H1 (cell line): ENCODE measurements around the gene KSR2. TPM values are rescaled to one million over a fixed set of nuclear protein-coding genes. Genes with fewer than 3 reads are reported as not detected.

ENCODE experiments used
- CTCF ChIA-PET: fragments of 300-600 bp; sonication (Branson Sonifier 250); formaldehyde crosslinking; loops from one replicate; lab custom pipeline; 2021; ENCODE audit not compliant: partially characterized antibody; lab: Charles Lee
- POLR2A ChIA-PET: fragments of 300-600 bp; sonication (Branson Sonifier 250); formaldehyde crosslinking; loops from one replicate; lab custom pipeline; 2021; ENCODE audit warnings: inconsistent platforms; ENCODE audit not compliant: partially characterized antibody; lab: Charles Lee
- DNase-seq, 2 experiments: peaks; one replicate each; pipeline versions ENCODE4 v3.0.0 to v3.0.0-alpha.2; 2010 to 2022; ENCODE audit warnings: low spot score in 2 of 2, low read depth in 1 of 2, mixed read lengths in 1 of 2
- FAIRE-seq: peaks from 2 replicates; lab custom pipeline; 2011; peaks lifted over from hg19 to GRCh38; lab: Jason Lieb, UNC
- H2AFZ ChIP-seq: 2 replicates; pipeline ENCODE4 v1.8.1; 2012; ENCODE audit warnings: low read length, inconsistent platforms
- H2AK5ac ChIP-seq: 2 replicates; pipeline ENCODE4 v1.6.1; 2013; ENCODE audit warnings: low read depth, low read length
- H2BK120ac ChIP-seq: replicated peaks from 2 replicates; pipeline ENCODE3; 2013; ENCODE audit warnings: low read depth, low read length, inconsistent platforms
- H2BK12ac ChIP-seq: 2 replicates; pipeline ENCODE4 v1.6.1; 2013; ENCODE audit warnings: low read depth, low read length
- H2BK15ac ChIP-seq: 2 replicates; pipeline ENCODE4 v1.6.1; 2013; ENCODE audit warnings: low read length
- H2BK20ac ChIP-seq: 2 replicates; pipeline ENCODE4 v1.6.1; 2013; ENCODE audit warnings: low read length
- H2BK5ac ChIP-seq: 2 replicates; pipeline ENCODE4 v1.6.1; 2013; ENCODE audit warnings: low read depth, low read length
- H3K14ac ChIP-seq: 2 replicates; pipeline ENCODE4 v1.6.1; 2013; ENCODE audit warnings: inconsistent platforms; ENCODE audit not compliant: insufficient read length
- H3K18ac ChIP-seq: 2 replicates; pipeline ENCODE4 v1.6.1; 2013; ENCODE audit warnings: low read length; ENCODE audit errors: extremely low read depth
- H3K23ac ChIP-seq: 2 replicates; pipeline ENCODE4 v1.6.1; 2013; ENCODE audit warnings: inconsistent platforms; ENCODE audit not compliant: insufficient read length
- H3K23me2 ChIP-seq: 2 replicates; pipeline ENCODE4 v1.6.1; 2013; ENCODE audit warnings: low read depth, low read length
- H3K27ac ChIP-seq: 2 replicates; pipeline ENCODE4 v1.6.1; 2011; ENCODE audit warnings: low read depth, low read length, inconsistent platforms
- H3K27me3 ChIP-seq, 4 experiments: replicated peaks in 1 of 4; 1 replicate in 1 of 4; 2 replicates in 3 of 4; pipeline versions ENCODE4 v1.6.1 to v1.8.1; 2011 to 2013; ENCODE audit warnings: low read length in 3 of 4, mild to moderate bottlenecking in 3 of 4, inconsistent platforms in 2 of 4, mixed read lengths in 2 of 4, moderate library complexity in 1 of 4; ENCODE audit not compliant: control insufficient read depth in 3 of 4, insufficient read depth in 3 of 4; ENCODE audit errors: extremely low read depth in 1 of 4
- H3K36me3 ChIP-seq, 4 experiments: 2 replicates each; pipeline versions ENCODE4 v1.6.1 to v1.8.1; 2011 to 2013; ENCODE audit warnings: mild to moderate bottlenecking in 4 of 4, low read length in 3 of 4, moderate library complexity in 2 of 4, control low read depth in 1 of 4, inconsistent platforms in 1 of 4; ENCODE audit not compliant: insufficient read depth in 4 of 4, control insufficient read depth in 2 of 4
- H3K4ac ChIP-seq: replicated peaks from 2 replicates; pipeline ENCODE3; 2013; ENCODE audit warnings: low read length, low read depth, mixed read lengths, inconsistent platforms; ENCODE audit not compliant: insufficient read length
- H3K4me1 ChIP-seq, 4 experiments: replicated peaks in 1 of 4; 1 replicate in 1 of 4; 2 replicates in 3 of 4; pipeline versions ENCODE4 v1.6.1 to v1.8.1; 2011 to 2013; ENCODE audit warnings: low read length in 3 of 4, inconsistent platforms in 2 of 4, mixed read lengths in 1 of 4; ENCODE audit not compliant: insufficient read depth in 4 of 4, control insufficient read depth in 3 of 4
- H3K4me2 ChIP-seq, 2 experiments: 2 replicates each; pipeline versions ENCODE4 v1.6.1 to v1.8.1; 2011 to 2013; ENCODE audit warnings: low read depth in 2 of 2, low read length in 2 of 2, control low read depth in 1 of 2, inconsistent platforms in 1 of 2, mild to moderate bottlenecking in 1 of 2; ENCODE audit not compliant: insufficient read depth in 1 of 2
- H3K4me3 ChIP-seq, 4 experiments: fragments of 200-600, 300-600 bp in 1 of 4; sonication (generic), shearing (Covaris generic), sonication (Bioruptor Twin) in 1 of 4; 2 replicates each; pipeline versions ENCODE4 v1.5.1 to v1.8.1; 2011 to 2016; ENCODE audit warnings: low read length in 4 of 4, low read depth in 3 of 4, control low read depth in 2 of 4, inconsistent platforms in 2 of 4, mild to moderate bottlenecking in 2 of 4, mixed read lengths in 1 of 4, moderate library complexity in 1 of 4; ENCODE audit not compliant: insufficient read depth in 2 of 4; ENCODE audit errors: extremely low read depth in 1 of 4
- H3K56ac ChIP-seq: replicated peaks from 2 replicates; pipeline ENCODE3; 2013; ENCODE audit warnings: low read depth, mild to moderate bottlenecking, mixed read lengths, low read length, inconsistent platforms; ENCODE audit not compliant: insufficient read length
- H3K79me1 ChIP-seq: 2 replicates; pipeline ENCODE4 v1.6.1; 2013; ENCODE audit warnings: low read depth, low read length, control low read depth
- H3K79me2 ChIP-seq, 2 experiments: 2 replicates each; pipeline versions ENCODE4 v1.6.1 to v1.8.1; 2012 to 2013; ENCODE audit warnings: low read length in 2 of 2, mild to moderate bottlenecking in 2 of 2, inconsistent platforms in 1 of 2; ENCODE audit not compliant: insufficient read depth in 2 of 2, control insufficient read depth in 1 of 2
- H3K9ac ChIP-seq, 4 experiments: replicated peaks in 1 of 4; 1 replicate in 1 of 4; 2 replicates in 3 of 4; pipeline versions ENCODE4 v1.6.1 to v1.8.1; 2011 to 2013; ENCODE audit warnings: low read depth in 3 of 4, low read length in 3 of 4, control low read depth in 2 of 4, mild to moderate bottlenecking in 2 of 4, moderate library complexity in 2 of 4, inconsistent platforms in 1 of 4; ENCODE audit errors: extremely low read depth in 1 of 4
- H3K9me3 ChIP-seq, 2 experiments: 2 replicates each; pipeline versions ENCODE4 v1.6.1 to v1.8.1; 2012 to 2013; ENCODE audit warnings: mild to moderate bottlenecking in 2 of 2, moderate library complexity in 2 of 2, control low read depth in 1 of 2, inconsistent platforms in 1 of 2, low read depth in 1 of 2, low read length in 1 of 2, mixed read lengths in 1 of 2; ENCODE audit not compliant: insufficient read depth in 2 of 2
- H4K20me1 ChIP-seq, 2 experiments: replicated peaks in 1 of 2; 2 replicates each; pipeline versions ENCODE3 to v1.8.1; 2011 to 2013; ENCODE audit warnings: inconsistent platforms in 2 of 2, low read length in 2 of 2, mild to moderate bottlenecking in 1 of 2; ENCODE audit not compliant: insufficient read depth in 2 of 2, control insufficient read depth in 1 of 2
- H4K5ac ChIP-seq: 2 replicates; pipeline ENCODE4 v1.6.1; 2013; ENCODE audit warnings: low read length, low read depth, mixed read lengths, inconsistent platforms; ENCODE audit not compliant: insufficient read length
- H4K8ac ChIP-seq: 2 replicates; pipeline ENCODE4 v1.8.0; 2013; ENCODE audit warnings: mild to moderate bottlenecking, moderate library complexity, low read length, inconsistent platforms; ENCODE audit not compliant: insufficient read depth; ENCODE audit errors: extremely low read depth
- H4K91ac ChIP-seq: replicated peaks from 2 replicates; pipeline ENCODE3; 2013; ENCODE audit warnings: low read length, mixed read lengths, inconsistent platforms; ENCODE audit not compliant: insufficient read length
- SP1 ChIP-seq: IDR thresholded peaks from 2 replicates; pipeline ENCODE4 v1.6.1; 2011; ENCODE audit warnings: low read depth, low read length
- SUZ12 ChIP-seq: fragments of 200-600 bp; sonication (generic); IDR thresholded peaks from 2 replicates; pipeline ENCODE4 v1.6.1; 2012; ENCODE audit warnings: mild to moderate bottlenecking, inconsistent platforms, low read length, moderate library complexity, mixed read lengths
- WGBS, 2 experiments: shearing (Covaris generic) in 1 of 2; methylation state at CpG; one replicate each; pipeline versions ENCODE4 v1.1.6 to v1.1.7; 2013 to 2015; ENCODE audit warnings: low lambda C conversion rate in 2 of 2, mixed read lengths in 2 of 2, inconsistent platforms in 1 of 2, low coverage in 1 of 2, missing lambda C conversion rate in 1 of 2; ENCODE audit not compliant: insufficient replicate concordance in 2 of 2, insufficient coverage in 1 of 2, insufficient read length in 1 of 2; ENCODE audit errors: extremely low coverage in 1 of 2, missing lambda C conversion rate in 1 of 2; 5-methylcytosine and 5-hydroxymethylcytosine counted together
- polyA plus RNA-seq, 7 experiments: library from polyadenylated mRNA; depleted of rRNA in 3 of 7; stranded (reverse) in 5 of 7; unstranded in 2 of 7; fragments of >200 nt in 5 of 7; fragments of 200-250 nt in 2 of 7; gene quantifications; 1 replicate in 5 of 7; 2 replicates in 1 of 7; 4 replicates in 1 of 7; pipeline versions ENCODE4 v1.2.1 to v1.2.3, GENCODE V29; 2011 to 2013; ENCODE audit warnings: missing spikeins in 2 of 7, mixed read lengths in 2 of 7
- total RNA-seq: library from RNA; stranded (reverse); fragmentation: NEBNext Ultra II Directional; extraction: Animal tissue kit (Norgen Biotek cat#: 25700); gene quantifications from 2 replicates; pipeline ENCODE4 v1.2.1, GENCODE V29; 2021

KSR2 gene
- total and polyA plus RNA-seq, 2 of the 8 experiments (the other 6 are each of a cell fraction or from before 2014, with no cell fraction given), result 0.74 to 2.2 TPM

DNA sequence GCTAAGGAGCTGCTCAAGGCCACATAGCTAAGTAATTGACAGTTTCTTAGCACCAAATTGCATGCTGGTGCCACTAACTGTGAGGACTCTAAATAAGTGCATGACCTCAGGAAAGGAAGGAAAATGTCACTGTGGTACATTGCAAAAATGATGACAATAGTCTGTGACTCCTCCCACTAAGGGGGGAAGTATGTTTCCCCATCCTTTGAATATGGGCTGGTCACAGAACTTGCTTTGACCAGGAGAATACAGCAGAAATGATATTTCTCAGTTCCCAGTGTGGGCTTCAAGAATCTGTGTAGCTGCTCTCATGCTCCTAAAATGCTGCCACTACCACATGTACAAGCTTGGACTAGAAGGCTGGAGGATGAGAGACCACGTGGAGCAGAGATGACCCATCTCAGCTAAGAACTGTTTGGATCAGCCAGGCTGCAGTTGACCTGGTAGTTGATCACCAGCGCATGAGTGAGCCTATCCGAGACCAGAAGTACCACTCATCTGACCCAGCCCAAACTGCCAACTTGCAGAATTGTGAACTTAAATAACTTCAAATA, 565.1 kb downstream of the KSR2 start:
- H3K27me3 ChIP-seq, result no peaks in the 10 kb centered on the region
- H3K79me1 ChIP-seq, result no peaks in the 10 kb centered on the region
- H3K4ac ChIP-seq, result no peak overlapping the region
- no peak overlapping the region for H3K4me2 ChIP-seq
- no peak for TF ChIP-seq SUZ12
- no peak for TF ChIP-seq SP1
- no peaks in the 10 kb centered on the region for H3K79me2 ChIP-seq
- no peak overlapping the region for H3K9ac ChIP-seq
- no peak overlapping the region for H3K23ac ChIP-seq
- DNase-seq (no peak), FAIRE-seq (no peak)
- no peaks in the 10 kb centered on the region for H3K36me3 ChIP-seq
- ChIA-PET CTCF (interaction anchor here (1.0 to 2.2 kb wide), 8 partner anchors 9 to 387 kb away, joined by 3 to 12 read pairs (median 4); no protein-coding TSS in a partner anchor), POLR2A (no interaction called here)
- H3K23me2 ChIP-seq, result no peaks in the 10 kb centered on the region; the same call in 1 of the 2 replicates
- no peak overlapping the region for H2BK5ac ChIP-seq
- 79% methylated on average over 3 of the region's 3 CpGs; no CpG with 5 or more reads in 1 of the 2 experiments for WGBS, 2 experiments
- H3K4me1 ChIP-seq, result peaks cover 0 to 10% (median 4%) of the 10 kb centered on the region in 4 experiments; a peak in 5 of 7 replicates
- H3K14ac ChIP-seq, result no peak overlapping the region
- no peak overlapping the region for H3K27ac ChIP-seq
- no peak overlapping the region for H2BK12ac ChIP-seq
- H3K18ac ChIP-seq, result no peak overlapping the region
- H4K91ac ChIP-seq, result no peak overlapping the region
- H2BK20ac ChIP-seq, result no peak overlapping the region
- H4K8ac ChIP-seq, result no peak overlapping the region
- H4K5ac ChIP-seq, result no peak overlapping the region
- H3K4me3 ChIP-seq, result no peak overlapping the region
- H3K9me3 ChIP-seq, result peaks cover 0 to 6% of the 10 kb centered on the region in 2 experiments; a peak in 1 of 4 replicates
- no peak overlapping the region for H2BK120ac ChIP-seq
- H2AFZ ChIP-seq, result no peak overlapping the region
- H2BK15ac ChIP-seq, result no peak overlapping the region
- H2AK5ac ChIP-seq, result no peak overlapping the region
- H4K20me1 ChIP-seq, result no peaks in the 10 kb centered on the region
- no peak overlapping the region for H3K56ac ChIP-seq

Other genes with a start within 250 kb of the KSR2 start
- 34.4 and 35.5 TPM in 2 replicates for gene RFC5, start 47.7 kb upstream of the KSR2 start, total RNA-seq
- 40.6 and 40.9 TPM in 2 replicates for gene RFC5, start 47.7 kb upstream of the KSR2 start, polyA plus RNA-seq (2011; rRNA removed)
- 58.2 and 70.0 TPM in 2 replicates for gene WSB2, start 92.2 kb upstream of the KSR2 start, total RNA-seq
- 47.1 and 47.5 TPM in 2 replicates for gene WSB2, start 92.2 kb upstream of the KSR2 start, polyA plus RNA-seq (2011; rRNA removed)
- 93.6 and 96.8 TPM in 2 replicates for gene VSIG10, start 135.0 kb upstream of the KSR2 start, total RNA-seq
- gene VSIG10, start 135.0 kb upstream of the KSR2 start, polyA plus RNA-seq (2011; rRNA removed), result 34.4 and 42.7 TPM in 2 replicates
- gene PEBP1, start 167.1 kb upstream of the KSR2 start, total RNA-seq, result 444 and 458 TPM in 2 replicates
- 580 and 622 TPM in 2 replicates for gene PEBP1, start 167.1 kb upstream of the KSR2 start, polyA plus RNA-seq (2011; rRNA removed)